GM19328 (cell line): ENCODE data around the gene USH1C.

ENCODE experiments used
- ATAC-seq: cut with Tn5 transposase; IDR thresholded peaks from one replicate; pipeline ENCODE4 v1.9.1; 2021; ENCODE audit warnings: mild to moderate bottlenecking, moderate library complexity; ENCODE audit not compliant: unreplicated experiment

The USH1C gene

DNA sequence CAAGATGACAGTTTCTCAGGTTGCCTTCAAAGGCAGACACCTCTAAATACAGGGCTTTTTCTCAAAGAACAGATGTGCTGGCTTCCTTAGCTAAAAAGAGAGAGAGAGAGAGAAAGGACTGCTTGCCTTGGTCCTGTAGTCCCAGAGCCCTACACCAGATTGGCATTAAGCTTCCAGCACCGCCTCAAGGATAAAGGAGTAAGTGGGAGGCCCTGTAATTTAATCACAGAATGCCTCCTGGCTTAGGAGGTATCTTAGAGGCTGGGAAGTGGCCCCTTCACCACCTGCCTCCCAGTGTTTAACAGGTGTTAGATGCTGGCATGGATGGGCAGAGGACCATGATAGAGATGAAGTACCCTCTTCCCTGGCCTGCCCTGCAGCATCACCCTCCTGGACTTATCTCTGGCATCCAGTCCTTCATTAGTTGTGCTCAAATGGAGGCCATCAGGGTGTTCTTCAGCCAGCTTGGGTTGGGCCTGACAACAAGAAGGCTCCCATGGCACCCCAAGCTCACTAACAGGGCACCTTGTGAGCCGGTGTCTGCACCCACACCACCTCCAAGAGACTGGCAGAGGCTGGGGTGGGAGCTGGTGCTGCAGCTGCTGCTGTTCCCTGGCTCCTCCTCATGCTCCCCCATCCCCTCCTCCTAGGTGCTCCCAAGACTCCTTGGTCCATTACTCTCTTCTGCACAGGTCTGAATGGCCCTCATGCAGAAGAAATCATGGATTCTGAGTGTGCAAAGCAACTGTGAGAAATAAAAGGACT, 100.1 kb downstream of the USH1C start:
- ATAC-seq: no peak
